ENCODE measurements around the gene ZNF620. TPM values are rescaled to one million over a fixed set of nuclear protein-coding genes. Genes with fewer than 3 reads are reported as not detected.

ZNF620 gene
- total RNA-seq, 4 donors from 2014 or later: 2.6 to 8.0 (median 4.3) TPM; not detected in 1

DNA sequence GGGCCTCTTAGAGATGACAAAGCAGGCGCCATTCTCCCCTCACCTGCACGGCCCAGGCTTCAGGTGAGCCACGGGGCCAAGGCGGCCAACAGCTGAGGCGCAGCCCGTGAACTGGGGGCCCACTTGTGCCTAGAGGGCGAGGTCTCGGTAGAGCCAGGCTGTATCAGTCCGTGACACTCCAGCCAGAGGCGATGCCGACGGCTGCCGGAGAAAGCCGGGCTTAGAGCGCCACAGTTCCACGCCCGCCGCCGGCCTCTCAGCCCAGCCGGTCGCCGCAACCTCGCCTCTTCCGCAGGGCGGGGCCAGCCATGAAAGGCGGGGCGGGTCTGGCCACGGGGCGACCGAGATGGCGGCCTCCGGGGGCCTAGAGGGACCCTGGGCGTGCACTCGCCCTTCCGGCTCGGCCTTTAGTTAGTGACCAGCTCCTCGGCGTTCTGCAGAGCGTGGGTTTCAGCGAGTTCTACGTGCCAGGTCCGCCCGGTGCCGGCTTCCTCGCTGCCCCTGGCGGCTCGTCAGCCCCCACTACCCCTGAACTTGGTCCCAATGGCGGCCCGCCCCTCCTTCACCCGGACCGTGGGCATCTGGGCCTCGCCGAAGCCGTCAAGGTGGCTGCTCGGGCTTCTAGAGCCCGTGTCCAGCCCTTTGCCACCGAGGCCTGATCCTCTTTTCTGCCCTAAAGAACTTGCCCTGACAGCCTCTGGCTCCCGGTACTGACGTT is 18.9 kb downstream of the ZNF620 start, which contains the start of gene ZNF621:
Gene ZNF621 (plus strand): TSS at position 393 of the 718 bp plus-strand sequence. CDS start 881 bp downstream, outside the sequence.
- peaks cover 0 to 24% (median 16%) of the 10 kb centered on the region in 4 donors for H3K4me1 ChIP-seq
- peak within 1 kb of the TSS; percentile 89 to 94 (median 92) for H3K27ac ChIP-seq
- in situ Hi-C loops (cut with MboI; ENCODE audit: low pct_ligation_motif_present in 1 of 4, low pct_unique_long_range_greater_than_20kb in 1 of 4, low sequenced_read_pairs in 3 of 4): loop anchor here in 1 of 4 donors (10.0 kb wide), 1 partner anchor 60 kb away; no protein-coding TSS in a partner anchor
- intact Hi-C loops (cut with DNase I; ENCODE audit: low total_unique reads): no loop called here
- no peaks in the 10 kb centered on the region for H3K27me3 ChIP-seq
- 1% methylated on average over 53 of the region's 59 CpGs; no CpG with 5 or more reads in 1 of the 2 donors for WGBS, 2 donors (ENCODE audit: low coverage in 1 of 2)
- no peaks in the 10 kb centered on the region for H3K9me3 ChIP-seq
- H3K36me3 ChIP-seq: peaks cover 0 to 16% (median 8%) of the 10 kb centered on the region in 4 donors
- TF ChIP-seq, protein P1, sequence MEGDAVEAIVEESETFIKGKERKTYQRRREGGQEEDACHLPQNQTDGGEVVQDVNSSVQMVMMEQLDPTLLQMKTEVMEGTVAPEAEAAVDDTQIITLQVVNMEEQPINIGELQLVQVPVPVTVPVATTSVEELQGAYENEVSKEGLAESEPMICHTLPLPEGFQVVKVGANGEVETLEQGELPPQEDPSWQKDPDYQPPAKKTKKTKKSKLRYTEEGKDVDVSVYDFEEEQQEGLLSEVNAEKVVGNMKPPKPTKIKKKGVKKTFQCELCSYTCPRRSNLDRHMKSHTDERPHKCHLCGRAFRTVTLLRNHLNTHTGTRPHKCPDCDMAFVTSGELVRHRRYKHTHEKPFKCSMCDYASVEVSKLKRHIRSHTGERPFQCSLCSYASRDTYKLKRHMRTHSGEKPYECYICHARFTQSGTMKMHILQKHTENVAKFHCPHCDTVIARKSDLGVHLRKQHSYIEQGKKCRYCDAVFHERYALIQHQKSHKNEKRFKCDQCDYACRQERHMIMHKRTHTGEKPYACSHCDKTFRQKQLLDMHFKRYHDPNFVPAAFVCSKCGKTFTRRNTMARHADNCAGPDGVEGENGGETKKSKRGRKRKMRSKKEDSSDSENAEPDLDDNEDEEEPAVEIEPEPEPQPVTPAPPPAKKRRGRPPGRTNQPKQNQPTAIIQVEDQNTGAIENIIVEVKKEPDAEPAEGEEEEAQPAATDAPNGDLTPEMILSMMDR (IDR thresholded peaks at IDR 0.05): peak in 1 of 5 experiments; percentile 8
- TF ChIP-seq POLR2A (IDR thresholded peaks at IDR 0.05) (peak; percentile 92), POLR2AphosphoS5 (IDR thresholded peaks at IDR 0.05) (peak; percentile 72 to 95 (median 92)), EP300 (IDR thresholded peaks at IDR 0.05; ENCODE audit: low read depth) (no peak)
- peak within 1 kb of the TSS; percentile 72 to 98 (median 81) for H3K4me3 ChIP-seq
- DNase-seq: peak; percentile 94

- DNase-seq: no peak
- Histone ChIP-seq H3K27ac (no peak overlapping the region), H3K27me3 (no peaks in the 10 kb centered on the region), H3K9me3 (peaks cover 0 to 11% of the 10 kb centered on the region in 2 donors), H3K4me1 (peaks cover 0 to 24% (median 16%) of the 10 kb centered on the region in 4 donors), H3K4me3 (no peak overlapping the region), H3K36me3 (peaks cover 0 to 52% (median 26%) of the 10 kb centered on the region in 4 donors)
- intact Hi-C loops (cut with DNase I; ENCODE audit: low total_unique reads) (no loop called here), in situ Hi-C loops (cut with MboI; ENCODE audit: low pct_ligation_motif_present in 1 of 4, low pct_unique_long_range_greater_than_20kb in 1 of 4, low sequenced_read_pairs in 3 of 4) (loop anchor here in 1 of 4 donors (10.0 kb wide), 1 partner anchor 64 kb away; no protein-coding TSS in a partner anchor)
- TF ChIP-seq POLR2AphosphoS5 (IDR thresholded peaks at IDR 0.05) (no peak), EP300 (IDR thresholded peaks at IDR 0.05; ENCODE audit: low read depth) (no peak), POLR2A (IDR thresholded peaks at IDR 0.05) (no peak)
- TF ChIP-seq, protein P1 (IDR thresholded peaks at IDR 0.05): no peak
- WGBS, 2 donors (ENCODE audit: low coverage in 1 of 2): 88 to 96% methylated on average over 3 of the region's 3 CpGs
Observed at GRCh38 chr3:40528426-40528825, 22.6 kb downstream of the ZNF620 start.

- H3K4me3 ChIP-seq: no peak overlapping the region
- H3K27ac ChIP-seq: no peak overlapping the region
- WGBS, 2 donors (ENCODE audit: low coverage in 1 of 2): 92 to 97% methylated on average over 5 of the region's 5 CpGs
Observed at GRCh38 chr3:40532252-40532651, 26.4 kb downstream of the ZNF620 start.

DNA sequence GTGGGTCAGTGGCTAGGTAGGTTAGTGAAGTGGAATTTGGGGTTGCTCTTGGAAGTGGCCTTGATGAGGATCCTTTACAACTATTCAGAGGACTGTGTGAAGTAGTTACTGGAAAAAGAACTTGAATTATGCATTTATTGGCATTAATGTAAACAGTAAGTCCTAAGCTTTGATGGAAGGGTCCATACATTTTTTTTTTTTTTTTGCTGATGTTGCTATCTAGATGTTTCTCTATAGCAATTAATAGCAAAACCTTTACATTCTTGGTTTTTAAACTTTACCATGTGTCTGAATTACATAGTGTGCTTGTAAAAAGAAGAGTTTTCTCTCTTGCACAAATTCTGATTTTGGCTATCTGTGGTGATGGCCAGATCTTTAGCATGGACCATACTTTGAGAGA is 28.4 kb downstream of the ZNF620 start:
- TF ChIP-seq POLR2AphosphoS5 (IDR thresholded peaks at IDR 0.05) (no peak), POLR2A (IDR thresholded peaks at IDR 0.05) (no peak), EP300 (IDR thresholded peaks at IDR 0.05; ENCODE audit: low read depth) (no peak)
- TF ChIP-seq, protein P1 (IDR thresholded peaks at IDR 0.05): no peak
- in situ Hi-C loops (cut with MboI; ENCODE audit: low pct_ligation_motif_present in 1 of 4, low pct_unique_long_range_greater_than_20kb in 1 of 4, low sequenced_read_pairs in 3 of 4): no loop called here
- DNase-seq: no peak
- Histone ChIP-seq H3K27me3 (no peaks in the 10 kb centered on the region), H3K4me1 (no peaks in the 10 kb centered on the region), H3K27ac (no peak overlapping the region), H3K9me3 (peaks cover 10 to 11% of the 10 kb centered on the region in 2 donors), H3K4me3 (no peak overlapping the region), H3K36me3 (peaks cover 0 to 85% (median 32%) of the 10 kb centered on the region in 4 donors)
- intact Hi-C loops (cut with DNase I; ENCODE audit: low total_unique reads): no loop called here

More at GRCh38 chr3:40532252-40532651, 26.4 kb downstream of the ZNF620 start:
- Histone ChIP-seq H3K27me3 (no peaks in the 10 kb centered on the region), H3K4me1 (no peaks in the 10 kb centered on the region), H3K9me3 (peaks cover 2 to 11% of the 10 kb centered on the region in 2 donors), H3K36me3 (peaks cover 0 to 84% (median 34%) of the 10 kb centered on the region in 4 donors)
- in situ Hi-C loops (cut with MboI; ENCODE audit: low pct_ligation_motif_present in 1 of 4, low pct_unique_long_range_greater_than_20kb in 1 of 4, low sequenced_read_pairs in 3 of 4) (no loop called here), intact Hi-C loops (cut with DNase I; ENCODE audit: low total_unique reads) (no loop called here)
- TF ChIP-seq POLR2A (IDR thresholded peaks at IDR 0.05): no peak
- DNase-seq: no peak
